Activated CD4-positive, alpha-beta T cell treated with anti-CD3 and anti-CD28 coated beads, Interleukin-2, amount 50 U/mL, for 4 hours (primary cell): ENCODE data around the gene BSG.

Experiments used
- DNase-seq, 2 experiments: peaks; one replicate each; pipeline ENCODE4 v3.0.0-alpha.2; 2020

The BSG gene

GRCh38 chr19:540867-541637 lies 31.3 kb upstream of the BSG start:
- DNase-seq = no peak

- DNase-seq = no peak
Observed at GRCh38 chr19:541699-542098, 30.7 kb upstream of the BSG start.

- no peak for DNase-seq
Observed at GRCh38 chr19:542173-542866, 30.1 kb upstream of the BSG start.

- DNase-seq = peak; percentile 64 to 69
Observed at GRCh38 chr19:543910-544608, 28.3 kb upstream of the BSG start, which contains the start of gene GZMM. GZMM (plus strand) TSS chr19:544053; CDS start chr19:544072, 19 bp downstream.

- DNase-seq = no peak
Observed at GRCh38 chr19:547117-547516, 25.3 kb upstream of the BSG start.

- no peak for DNase-seq
Observed at GRCh38 chr19:547836-548720, 24.3 kb upstream of the BSG start.

- no peak for DNase-seq
Observed at GRCh38 chr19:548886-549830, 23.2 kb upstream of the BSG start.

GRCh38 chr19:554817-555216 lies 17.6 kb upstream of the BSG start:
- DNase-seq = no peak

- no peak for DNase-seq
Observed at GRCh38 chr19:555474-555808, 17.0 kb upstream of the BSG start.

GRCh38 chr19:556611-557382 lies 15.6 kb upstream of the BSG start:
- no peak for DNase-seq

GRCh38 chr19:558770-559439 lies 13.5 kb upstream of the BSG start:
- no peak for DNase-seq

GRCh38 chr19:560121-560520 lies 12.3 kb upstream of the BSG start:
- DNase-seq = no peak

- DNase-seq = no peak
Observed at GRCh38 chr19:566403-566802, 6.0 kb upstream of the BSG start.

GRCh38 chr19:566844-567243 lies 5.6 kb upstream of the BSG start:
- DNase-seq = no peak

GRCh38 chr19:567296-567900 lies 5.0 kb upstream of the BSG start:
- DNase-seq = no peak

- no peak for DNase-seq
Observed at GRCh38 chr19:570251-570686, 2.1 kb upstream of the BSG start.

- peak in 1 of 2 experiments; percentile 32 for DNase-seq
Observed at GRCh38 chr19:570937-571565, 1.3 kb upstream of the BSG start.

GRCh38 chr19:571566-571974 lies 826 bp upstream of the BSG start:
- no peak for DNase-seq
